NB4 (cell line): ENCODE measurements around the gene SH2D3C.

Experiments used
- MYC ChIP-seq: IDR thresholded peaks from 2 replicates; pipeline ENCODE4 v1.6.1; 2011; ENCODE audit warnings: low read depth, low read length
- POLR2A ChIP-seq: IDR thresholded peaks from 2 replicates; pipeline ENCODE4 v1.6.1; 2011; ENCODE audit warnings: mild to moderate bottlenecking; ENCODE audit not compliant: insufficient read length; ENCODE audit errors: extremely low read depth

DNA sequence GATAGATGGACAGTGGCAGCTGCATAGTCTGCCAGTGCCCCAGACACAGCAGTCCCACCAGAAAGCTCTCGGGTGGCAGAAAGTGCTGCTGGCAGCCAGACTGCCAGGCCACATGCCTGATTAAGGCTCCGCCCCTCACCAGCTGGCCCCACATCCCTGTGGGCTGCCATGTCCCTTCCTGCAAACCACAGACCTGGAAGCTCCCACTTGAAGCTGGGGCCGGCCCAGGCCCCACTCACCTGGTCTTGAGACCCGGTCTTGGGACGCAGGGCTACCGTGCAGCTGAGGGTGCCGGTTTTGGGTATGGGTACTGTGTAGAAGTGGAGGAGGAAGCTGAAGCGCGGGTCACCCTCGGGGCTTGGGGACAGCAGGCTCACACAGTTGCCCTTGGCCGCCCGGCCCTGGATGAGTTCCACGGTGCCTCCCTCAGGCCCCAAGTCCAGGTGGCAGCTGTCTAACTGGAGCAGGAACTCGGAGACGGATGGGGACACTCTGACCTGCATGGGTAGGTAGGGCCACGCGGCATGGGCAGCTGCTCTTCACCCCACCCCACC is 39.5 kb upstream of the SH2D3C start:
- TF ChIP-seq POLR2A (no peak), MYC (no peak)
